ENCODE results near the gene TMEM185B.

TMEM185B gene

DNA sequence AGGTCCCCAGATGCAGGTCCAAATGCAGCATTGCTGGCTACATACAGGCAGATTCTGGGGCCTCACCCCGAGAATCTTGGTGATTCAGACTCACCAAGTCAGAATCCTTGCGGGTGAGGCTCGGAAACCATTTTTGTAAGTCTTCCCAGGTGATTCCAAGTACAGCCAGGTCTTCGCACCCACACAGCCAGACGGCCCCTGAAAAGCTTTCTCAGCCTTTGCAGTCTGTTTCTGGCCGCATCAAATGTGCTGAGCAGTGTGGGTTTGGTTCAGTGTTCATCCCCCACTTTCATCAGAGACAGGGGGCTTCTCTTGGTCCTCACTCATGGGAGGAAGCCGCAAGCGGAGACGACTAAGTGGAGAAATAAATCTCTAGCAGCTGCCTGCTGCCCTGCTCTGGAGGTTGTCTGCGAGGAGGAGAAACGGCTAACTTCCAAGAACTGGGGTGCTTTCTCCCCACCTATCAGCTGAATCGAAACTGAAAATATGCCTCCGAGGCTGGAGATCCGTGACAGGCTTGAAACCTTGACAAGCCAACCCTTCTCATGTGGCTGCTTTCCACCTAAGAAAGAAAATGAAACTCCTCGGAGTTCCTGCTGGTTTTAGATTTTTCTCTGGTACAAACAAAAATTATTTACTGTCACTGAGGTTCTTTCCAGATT lies 8.9 kb upstream of the TMEM185B start:
- FAIRE-seq (no peak), DNase-seq (ENCODE audit: insufficient read length, low spot score) (no peak)
- TF ChIP-seq CTCF (IDR thresholded peaks at IDR 0.05; ENCODE audit: insufficient read depth, missing control alignments): no peak

DNA sequence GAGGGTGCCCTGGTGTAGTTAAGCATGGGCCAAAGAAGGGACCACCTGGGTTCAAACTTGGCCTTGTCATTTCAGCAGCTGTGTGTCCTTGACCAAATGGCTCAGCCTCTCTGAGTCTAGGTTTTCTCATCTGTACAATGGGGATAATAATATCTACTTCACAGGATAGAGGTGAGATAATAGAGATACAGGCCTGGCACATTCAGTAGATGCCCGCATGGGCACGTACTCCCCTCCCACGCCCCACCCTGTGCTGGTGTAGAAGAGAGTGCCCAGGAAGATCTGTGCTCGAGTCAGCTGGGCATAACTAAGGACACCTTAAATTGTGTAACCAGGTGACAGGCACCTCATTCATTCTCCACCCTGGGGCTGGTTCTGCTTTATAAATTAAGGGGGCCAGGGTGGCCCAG lies 8.4 kb upstream of the TMEM185B start:
- no peak for TF ChIP-seq CTCF (IDR thresholded peaks at IDR 0.05; ENCODE audit: insufficient read depth, missing control alignments)
- no peak for FAIRE-seq
- no peak for DNase-seq (ENCODE audit: insufficient read length, low spot score)

DNA sequence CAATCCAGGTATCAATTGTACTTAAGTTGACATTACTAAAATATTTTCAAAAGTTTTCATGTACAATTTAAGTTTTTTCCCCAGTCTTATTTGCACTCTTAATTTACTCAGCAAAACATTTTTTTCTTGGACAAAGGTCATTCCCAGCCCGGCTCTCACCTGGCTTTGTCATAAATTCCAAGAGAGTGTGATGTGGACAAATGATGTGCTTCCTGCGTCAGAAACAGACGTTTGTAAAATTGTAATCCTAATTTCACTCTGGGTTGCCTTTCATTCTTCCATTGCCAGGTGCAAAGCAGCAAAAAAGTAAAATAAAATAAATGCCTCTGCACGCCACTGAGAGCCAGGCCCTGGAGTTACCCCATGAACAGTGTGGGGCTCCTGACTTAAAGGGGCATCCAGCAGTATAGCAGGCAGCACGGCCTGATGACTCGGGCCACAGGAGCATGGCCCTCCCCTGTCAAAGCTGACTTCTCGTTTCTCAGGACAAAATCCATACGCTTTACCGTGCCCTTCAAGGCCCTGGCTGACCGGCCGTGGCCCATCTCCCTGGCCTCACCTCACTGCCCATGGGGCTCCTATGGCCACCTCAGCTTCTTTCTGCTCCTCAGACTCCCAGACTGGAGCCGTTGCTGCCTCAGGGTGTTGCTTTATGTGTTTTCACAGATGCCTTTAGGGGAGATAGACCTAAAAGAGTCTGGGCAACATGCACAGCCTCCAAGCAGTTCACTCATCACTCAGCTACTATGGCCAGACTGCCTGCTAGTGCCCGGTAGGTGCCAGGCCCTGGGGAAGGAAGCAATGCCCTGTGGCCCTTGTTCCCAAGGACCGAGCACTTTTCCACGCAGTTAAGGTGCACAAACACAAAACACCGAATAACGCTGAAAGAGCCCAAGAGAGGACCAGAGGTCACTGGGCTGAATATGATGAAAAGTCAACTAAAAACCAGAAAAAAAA lies 7.6 kb upstream of the TMEM185B start:
- TF ChIP-seq CTCF (IDR thresholded peaks at IDR 0.05; ENCODE audit: insufficient read depth, missing control alignments): no peak
- FAIRE-seq (no peak), DNase-seq (ENCODE audit: insufficient read length, low spot score) (no peak)

DNA sequence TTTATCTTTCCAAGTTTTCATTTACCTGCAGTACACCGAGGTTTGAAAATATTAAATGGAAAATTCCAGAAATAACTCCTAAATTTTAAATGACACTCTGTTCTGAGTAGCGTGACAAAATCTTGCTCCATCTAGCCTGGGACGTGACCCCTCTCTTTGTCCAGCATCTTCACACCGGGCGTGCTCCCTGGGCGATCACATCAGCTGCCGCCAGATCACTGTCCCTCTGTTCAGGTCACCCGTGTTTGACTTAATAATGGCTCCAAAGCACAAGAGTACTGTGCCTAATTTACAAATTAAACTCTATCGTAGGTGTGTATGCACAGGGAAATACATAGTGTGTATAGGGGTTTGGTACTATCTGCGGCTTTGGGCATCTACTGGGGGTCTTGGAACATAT lies 6.1 kb upstream of the TMEM185B start:
- TF ChIP-seq CTCF (IDR thresholded peaks at IDR 0.05; ENCODE audit: insufficient read depth, missing control alignments): no peak
- FAIRE-seq (no peak), DNase-seq (ENCODE audit: insufficient read length, low spot score) (no peak)

DNA sequence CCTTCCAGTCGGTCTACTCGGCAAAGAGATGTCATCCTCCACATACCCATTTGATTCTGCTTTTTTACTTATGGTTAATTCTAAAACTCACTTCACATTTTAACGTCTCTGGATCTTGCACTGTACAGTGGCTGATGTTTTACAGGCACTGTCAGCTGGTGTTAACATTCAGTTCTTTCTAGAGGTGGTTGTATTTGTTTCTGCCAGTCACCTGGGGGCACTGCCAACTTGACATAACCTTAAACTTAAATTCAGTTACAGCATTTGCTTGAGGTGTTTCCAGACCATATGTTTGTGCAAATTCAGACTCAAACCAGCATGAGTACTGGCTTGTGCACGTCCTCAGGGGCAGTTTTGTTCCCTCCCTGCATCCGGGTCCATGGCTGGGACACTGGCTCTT lies 5.3 kb upstream of the TMEM185B start:
- no peak for DNase-seq (ENCODE audit: insufficient read length, low spot score)
- peak; percentile 6 for TF ChIP-seq CTCF (IDR thresholded peaks at IDR 0.05; ENCODE audit: insufficient read depth, missing control alignments)
- no peak for FAIRE-seq

- FAIRE-seq: no peak
- TF ChIP-seq CTCF (IDR thresholded peaks at IDR 0.05; ENCODE audit: insufficient read depth, missing control alignments): no peak
Measured at GRCh38 chr2:120227111-120227991, 4.2 kb upstream of the TMEM185B start.

More at GRCh38 chr2:120227111-120227991, 4.2 kb upstream of the TMEM185B start:
- DNase-seq (ENCODE audit: insufficient read length, low spot score): no peak
